ENCODE data around the gene LARGE1. TPM values are rescaled to one million over a fixed set of nuclear protein-coding genes. Genes with fewer than 3 reads are reported as not detected.

The LARGE1 gene
- total RNA-seq, 1 experiment from 2014 or later, result 5.8 TPM

- Histone ChIP-seq H3K27me3 (replicated peaks; ENCODE audit: control insufficient read depth, insufficient read depth, low read length) (no peaks in the 10 kb centered on the region), H3K4me3 (ENCODE audit: low read depth, low read length) (no peak overlapping the region), H3K4me1 (no peaks in the 10 kb centered on the region), H3K9me3 (0 out of 2 replicates have a peak, but pooled peaks cover 8% of the 10 kb centered on the region), H3K36me3 (ENCODE audit: control insufficient read depth, insufficient read depth, low read length) (no peaks in the 10 kb centered on the region)
- no peaks in the 10 kb centered on the region for H3K4me1 Mint-ChIP-seq (ENCODE audit: low read depth, unreplicated experiment)
- no peaks in the 10 kb centered on the region for H3K27me3 Mint-ChIP-seq (ENCODE audit: insufficient read depth, unreplicated experiment)
- no TSS peak for BruUV-seq (replicated peaks)
- DNase-seq, result no peak
- no peak overlapping the region for H3K27ac Mint-ChIP-seq (ENCODE audit: unreplicated experiment)
- H3K36me3 Mint-ChIP-seq (ENCODE audit: insufficient read depth, unreplicated experiment), result no peaks in the 10 kb centered on the region
- ChIA-PET CTCF (no interaction called here), POLR2A (no interaction called here)
- intact Hi-C loops (cut with micrococcal nuclease; ENCODE audit: unreplicated experiment), result no loop called here
- peaks cover 26% of the 10 kb centered on the region for H3K9me3 Mint-ChIP-seq (ENCODE audit: unreplicated experiment)
- TF ChIP-seq CTCF (IDR thresholded peaks at IDR 0.05; ENCODE audit: insufficient read depth in 1 of 2, low read depth in 1 of 2, low read length in 1 of 2, severe bottlenecking in 1 of 2, unreplicated experiment in 1 of 2), result no peak
- no peak overlapping the region for H3K4me3 Mint-ChIP-seq (ENCODE audit: unreplicated experiment)
Measured at GRCh38 chr22:33851240-33851639, 69.0 kb downstream of the LARGE1 start.

- no peak overlapping the region for H3K27ac Mint-ChIP-seq (ENCODE audit: unreplicated experiment)
- POLR2A ChIA-PET, result no interaction called here
- H3K9me3 ChIP-seq, result 0 out of 2 replicates have a peak, but pooled peaks cover 8% of the 10 kb centered on the region
- peaks cover 31% of the 10 kb centered on the region for H3K9me3 Mint-ChIP-seq (ENCODE audit: unreplicated experiment)
- no peaks in the 10 kb centered on the region for H3K27me3 Mint-ChIP-seq (ENCODE audit: insufficient read depth, unreplicated experiment)
- no peaks in the 10 kb centered on the region for H3K4me1 ChIP-seq
- no peaks in the 10 kb centered on the region for H3K36me3 ChIP-seq (ENCODE audit: control insufficient read depth, insufficient read depth, low read length)
- no peaks in the 10 kb centered on the region for H3K27me3 ChIP-seq (replicated peaks; ENCODE audit: control insufficient read depth, insufficient read depth, low read length)
- DNase-seq, result no peak
- H3K4me1 Mint-ChIP-seq (ENCODE audit: low read depth, unreplicated experiment), result no peaks in the 10 kb centered on the region
- no peak overlapping the region for H3K4me3 ChIP-seq (ENCODE audit: low read depth, low read length)
- CTCF ChIA-PET, result no interaction called here
- TF ChIP-seq CTCF (IDR thresholded peaks at IDR 0.05; ENCODE audit: insufficient read depth in 1 of 2, low read depth in 1 of 2, low read length in 1 of 2, severe bottlenecking in 1 of 2, unreplicated experiment in 1 of 2), result no peak
- no peak overlapping the region for H3K4me3 Mint-ChIP-seq (ENCODE audit: unreplicated experiment)
- no TSS peak for BruUV-seq (replicated peaks)
- H3K36me3 Mint-ChIP-seq (ENCODE audit: insufficient read depth, unreplicated experiment), result no peaks in the 10 kb centered on the region
- intact Hi-C loops (cut with micrococcal nuclease; ENCODE audit: unreplicated experiment), result no loop called here
Measured at GRCh38 chr22:33850724-33851123, 69.6 kb downstream of the LARGE1 start.

- intact Hi-C loops (cut with micrococcal nuclease; ENCODE audit: unreplicated experiment), result no loop called here
- H3K9me3 Mint-ChIP-seq (ENCODE audit: unreplicated experiment), result peaks cover 36% of the 10 kb centered on the region
- CTCF ChIA-PET, result no interaction called here
- H3K27ac Mint-ChIP-seq (ENCODE audit: unreplicated experiment), result no peak overlapping the region
- no peak for DNase-seq
- H3K9me3 ChIP-seq, result 0 out of 2 replicates have a peak, but pooled peaks cover 8% of the 10 kb centered on the region
- no peaks in the 10 kb centered on the region for H3K27me3 ChIP-seq (replicated peaks; ENCODE audit: control insufficient read depth, insufficient read depth, low read length)
- BruUV-seq (replicated peaks), result no TSS peak
- H3K27me3 Mint-ChIP-seq (ENCODE audit: insufficient read depth, unreplicated experiment), result no peaks in the 10 kb centered on the region
- no peak overlapping the region for H3K4me3 ChIP-seq (ENCODE audit: low read depth, low read length)
- no peaks in the 10 kb centered on the region for H3K4me1 ChIP-seq
- no peak for TF ChIP-seq CTCF (IDR thresholded peaks at IDR 0.05; ENCODE audit: insufficient read depth in 1 of 2, low read depth in 1 of 2, low read length in 1 of 2, severe bottlenecking in 1 of 2, unreplicated experiment in 1 of 2)
- no peak overlapping the region for H3K4me3 Mint-ChIP-seq (ENCODE audit: unreplicated experiment)
- H3K4me1 Mint-ChIP-seq (ENCODE audit: low read depth, unreplicated experiment), result no peaks in the 10 kb centered on the region
- H3K36me3 Mint-ChIP-seq (ENCODE audit: insufficient read depth, unreplicated experiment), result no peaks in the 10 kb centered on the region
- POLR2A ChIA-PET, result no interaction called here
- H3K36me3 ChIP-seq (ENCODE audit: control insufficient read depth, insufficient read depth, low read length), result no peaks in the 10 kb centered on the region
Measured at GRCh38 chr22:33850193-33850592, 70.1 kb downstream of the LARGE1 start.
